Activated gamma-delta T cell treated with anti-CD3 and anti-CD28 coated beads, Interleukin-2, amount 50 U/mL, for 16 hours (primary cell): ENCODE measurements around the gene MEIS1.
"Not testable (repeated sequence)": the region's sequence is repeated elsewhere in the genome, so short reads cannot be mapped to it uniquely, and the experiment has no call there.

ENCODE experiments used
- DNase-seq: peaks from one replicate; pipeline ENCODE4 v3.0.0-alpha.2; 2020; ENCODE audit warnings: low read depth

The MEIS1 gene

GRCh38 chr2:66467718-66468117 is 32.8 kb downstream of the MEIS1 start:
- DNase-seq: no peak

GRCh38 chr2:66469214-66469902 is 34.4 kb downstream of the MEIS1 start:
- DNase-seq: no peak

GRCh38 chr2:66470199-66470598 is 35.3 kb downstream of the MEIS1 start:
- DNase-seq: no peak

- no peak for DNase-seq
Observed at GRCh38 chr2:66472225-66472843, 37.4 kb downstream of the MEIS1 start.

- no peak for DNase-seq
Observed at GRCh38 chr2:66477135-66477842, 42.4 kb downstream of the MEIS1 start.

- DNase-seq: no peak
Observed at GRCh38 chr2:66478299-66478698, 43.4 kb downstream of the MEIS1 start.

GRCh38 chr2:66478731-66479316 is 43.9 kb downstream of the MEIS1 start:
- no peak for DNase-seq

GRCh38 chr2:66481100-66481549 is 46.2 kb downstream of the MEIS1 start:
- DNase-seq: no peak

GRCh38 chr2:66485252-66485651 is 50.3 kb downstream of the MEIS1 start:
- DNase-seq: not testable (repeated sequence)

GRCh38 chr2:66488946-66489345 is 54.0 kb downstream of the MEIS1 start:
- no peak for DNase-seq

- DNase-seq: no peak
Observed at GRCh38 chr2:66489436-66489835, 54.5 kb downstream of the MEIS1 start.

GRCh38 chr2:66490588-66491001 is 55.7 kb downstream of the MEIS1 start:
- DNase-seq: no peak

GRCh38 chr2:66494708-66495107 is 59.8 kb downstream of the MEIS1 start:
- no peak for DNase-seq

- DNase-seq: no peak
Observed at GRCh38 chr2:66495788-66496640, 61.1 kb downstream of the MEIS1 start.

- no peak for DNase-seq
Observed at GRCh38 chr2:66496670-66497420, 61.9 kb downstream of the MEIS1 start.

- no peak for DNase-seq
Observed at GRCh38 chr2:66497431-66498288, 62.7 kb downstream of the MEIS1 start.

- no peak for DNase-seq
Observed at GRCh38 chr2:66498289-66498975, 63.5 kb downstream of the MEIS1 start.

- no peak for DNase-seq
Observed at GRCh38 chr2:66501267-66501666, 66.3 kb downstream of the MEIS1 start.

GRCh38 chr2:66506265-66506664 is 71.3 kb downstream of the MEIS1 start:
- no peak for DNase-seq
